Naive thymus-derived CD4-positive, alpha-beta T cell (primary cell): Measurements from ENCODE around the gene SENP1. TPM values are rescaled to one million over a fixed set of nuclear protein-coding genes. Genes with fewer than 3 reads are reported as not detected.

Experiments
- ATAC-seq: fragments of 150-1000 bp; cut with Tn5 transposase; 2 replicates; pipeline ENCODE4 v1.10.0; 2021; ENCODE audit warnings: mild to moderate bottlenecking, moderate library complexity
- CTCF ChIA-PET: fragments of 350-600 bp; sonication (Branson Sonifier 250); formaldehyde crosslinking; loops from one replicate; lab custom pipeline; 2021; ENCODE audit warnings: antibody characterized with exemption; lab: Charles Lee
- POLR2A ChIA-PET: fragments of 350-600 bp; sonication (Branson Sonifier 250); formaldehyde crosslinking; loops from one replicate; lab custom pipeline; 2021; ENCODE audit warnings: antibody characterized with exemption, inconsistent platforms; lab: Charles Lee
- DNase-seq, 9 donors: peaks; one replicate each; pipeline versions ENCODE4 v3.0.0 to v3.0.0-alpha.2; 2020 to 2022; ENCODE audit warnings: mixed read lengths in 1 of 9
- H3K27ac ChIP-seq: one replicate; pipeline ENCODE4 v1.7.0; 2013; ENCODE audit warnings: mild to moderate bottlenecking, low read depth, low read length, moderate library complexity
- H3K27me3 ChIP-seq, 2 donors: one replicate each; pipeline ENCODE4 v1.7.0; 2013; ENCODE audit warnings: low read length in 2 of 2, mild to moderate bottlenecking in 2 of 2, moderate library complexity in 2 of 2; ENCODE audit not compliant: control insufficient read depth in 2 of 2, insufficient read depth in 2 of 2
- H3K36me3 ChIP-seq, 3 experiments: 1 replicate in 2 of 3; 2 replicates in 1 of 3; pipeline ENCODE4 v1.7.0; 2013; ENCODE audit warnings: low read length in 3 of 3, mild to moderate bottlenecking in 3 of 3, moderate library complexity in 1 of 3; ENCODE audit not compliant: insufficient read depth in 3 of 3, control insufficient read depth in 2 of 3
- H3K4me1 ChIP-seq, 2 donors: one replicate each; pipeline ENCODE4 v1.7.0; 2013; ENCODE audit warnings: low read length in 2 of 2, mild to moderate bottlenecking in 2 of 2, moderate library complexity in 1 of 2; ENCODE audit not compliant: control insufficient read depth in 2 of 2, insufficient read depth in 2 of 2
- H3K4me3 ChIP-seq: 2 replicates; pipeline ENCODE4 v1.7.0; 2013; ENCODE audit warnings: mild to moderate bottlenecking, low read length
- H3K9me3 ChIP-seq, 3 experiments: 1 replicate in 2 of 3; 2 replicates in 1 of 3; pipeline ENCODE4 v1.7.0; 2013; ENCODE audit warnings: low read length in 3 of 3; ENCODE audit not compliant: control insufficient read depth in 2 of 3
- H3K27ac Mint-ChIP-seq, 9 donors: one replicate each; pipeline ENCODE4 v1.8.0; 2020 to 2022; ENCODE audit warnings: mixed read lengths in 9 of 9, mild to moderate bottlenecking in 8 of 9, moderate library complexity in 5 of 9, inconsistent platforms in 2 of 9
- H3K27me3 Mint-ChIP-seq, 5 donors: one replicate each; pipeline ENCODE4 v1.8.0; 2021 to 2022; ENCODE audit warnings: mixed read lengths in 5 of 5, mild to moderate bottlenecking in 1 of 5
- H3K36me3 Mint-ChIP-seq, 5 donors: one replicate each; pipeline ENCODE4 v1.8.0; 2020 to 2022; ENCODE audit warnings: mixed read lengths in 5 of 5, mild to moderate bottlenecking in 3 of 5, inconsistent platforms in 1 of 5
- H3K4me1 Mint-ChIP-seq, 7 donors: one replicate each; pipeline ENCODE4 v1.8.0; 2020 to 2022; ENCODE audit warnings: mixed read lengths in 7 of 7, mild to moderate bottlenecking in 3 of 7, inconsistent platforms in 1 of 7
- H3K4me3 Mint-ChIP-seq, 10 donors: one replicate each; pipeline ENCODE4 v1.8.0; 2020 to 2022; ENCODE audit warnings: mild to moderate bottlenecking in 10 of 10, mixed read lengths in 10 of 10, moderate library complexity in 6 of 10, inconsistent platforms in 2 of 10
- H3K9me3 Mint-ChIP-seq, 11 donors: one replicate each; pipeline ENCODE4 v1.8.0; 2020 to 2022; ENCODE audit warnings: mixed read lengths in 11 of 11, mild to moderate bottlenecking in 4 of 11, inconsistent platforms in 1 of 11, moderate library complexity in 1 of 11
- intact Hi-C, 2 donors: fragments of 100-400 bp; cut with micrococcal nuclease; formaldehyde crosslinking; loops; one replicate each; pipeline ENCODE4 v1.15.1; 2023
- polyA plus RNA-seq, 2 donors: library from polyadenylated mRNA; unstranded; fragments of 300-500 nt; fragmentation: Illumina TruSeq; gene quantifications; one replicate each; pipeline ENCODE4 v1.2.3, GENCODE V29; 2021
- total RNA-seq, 6 experiments: library from RNA in 5 of 6; stranded (reverse) in 5 of 6; gene quantifications; 1 replicate in 5 of 6; 2 replicates in 1 of 6; pipeline ENCODE4 v1.2.3 and lab custom pipeline; 2021 to 2026

Gene SENP1
- total and polyA plus RNA-seq, 7 experiments from 2014 or later = 12.0 to 41.9 (median 23.2) TPM

DNA sequence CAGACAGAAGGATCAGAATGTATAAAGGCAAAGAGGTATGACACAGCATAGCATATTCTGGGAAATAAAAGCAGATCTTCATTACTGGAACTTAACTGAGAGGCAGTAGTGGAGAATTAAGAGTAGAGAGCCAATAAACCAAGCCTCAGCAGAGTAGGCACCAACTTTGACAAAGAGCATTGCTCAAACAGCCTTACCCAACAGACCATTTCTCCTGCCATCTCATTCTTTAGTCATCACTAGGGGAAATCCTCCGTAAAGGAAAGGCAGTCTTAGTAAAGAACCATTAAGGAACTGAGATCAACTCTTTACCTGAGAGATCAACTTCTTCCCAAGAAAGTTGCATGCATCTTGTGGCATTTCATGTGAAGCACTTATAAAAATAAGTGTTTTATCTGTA, 36.6 kb downstream of the SENP1 start:
- ChIA-PET POLR2A (interaction anchor here (0.6 to 0.7 kb wide), 2 partner anchors 11 to 565 kb away, joined by 3 read pairs; no protein-coding TSS in a partner anchor), CTCF (interaction anchor here (1.6 kb wide), 1 partner anchor 95 kb away, joined by 5 read pairs; no protein-coding TSS in a partner anchor)
- H3K4me3 ChIP-seq = no peak overlapping the region
- H3K27ac ChIP-seq = no peak overlapping the region
- H3K4me3 Mint-ChIP-seq = no peak overlapping the region
- peaks cover 17 to 63% (median 33%) of the 10 kb centered on the region in 5 donors for H3K36me3 Mint-ChIP-seq
- no peaks in the 10 kb centered on the region for H3K4me1 ChIP-seq
- ATAC-seq (no peak), DNase-seq (no peak)
- H3K27me3 Mint-ChIP-seq = no peaks in the 10 kb centered on the region
- intact Hi-C loops = no loop called here
- peaks cover 16 to 71% (median 22%) of the 10 kb centered on the region in 3 experiments for H3K36me3 ChIP-seq
- H3K9me3 ChIP-seq = no peaks in the 10 kb centered on the region
- H3K4me1 Mint-ChIP-seq = peaks cover 0 to 3% (median 0%) of the 10 kb centered on the region in 7 donors
- peaks cover 0 to 1% (median 0%) of the 10 kb centered on the region in 11 donors for H3K9me3 Mint-ChIP-seq
- no peak overlapping the region for H3K27ac Mint-ChIP-seq
- H3K27me3 ChIP-seq = no peaks in the 10 kb centered on the region

DNA sequence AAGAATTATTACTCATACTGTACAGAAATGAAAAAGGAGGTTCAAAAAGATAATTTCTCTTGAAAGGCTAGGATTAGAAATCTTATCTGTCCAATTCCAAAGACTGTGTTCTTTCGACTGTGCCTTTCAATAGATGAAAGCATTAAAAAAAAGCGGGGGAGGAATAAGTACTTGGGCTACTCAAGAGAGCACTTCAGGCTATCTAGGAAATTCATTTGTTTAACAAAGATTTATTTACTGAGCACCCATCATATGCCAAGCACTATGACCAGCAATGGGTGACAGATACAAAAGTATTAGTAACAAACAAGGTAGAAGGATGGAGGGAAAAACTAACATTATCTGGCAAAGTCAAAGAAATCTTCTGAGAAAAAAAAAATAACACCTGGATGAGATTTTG, 37.4 kb downstream of the SENP1 start:
- Mint-ChIP-seq H3K27me3 (no peaks in the 10 kb centered on the region), H3K27ac (peak overlapping the region in 1 of 9 donors; percentile 12), H3K9me3 (peaks cover 0 to 1% (median 0%) of the 10 kb centered on the region in 11 donors), H3K4me3 (no peak overlapping the region), H3K4me1 (no peaks in the 10 kb centered on the region), H3K36me3 (peaks cover 14 to 67% (median 38%) of the 10 kb centered on the region in 5 donors)
- H3K27ac ChIP-seq = no peak overlapping the region
- H3K36me3 ChIP-seq = peaks cover 8 to 71% (median 18%) of the 10 kb centered on the region in 3 experiments
- H3K9me3 ChIP-seq = no peaks in the 10 kb centered on the region
- H3K27me3 ChIP-seq = no peaks in the 10 kb centered on the region
- CTCF ChIA-PET = no interaction called here
- no peaks in the 10 kb centered on the region for H3K4me1 ChIP-seq
- H3K4me3 ChIP-seq = no peak overlapping the region
- DNase-seq = no peak
- POLR2A ChIA-PET = no interaction called here
- intact Hi-C loops = no loop called here
- no peak for ATAC-seq

DNA sequence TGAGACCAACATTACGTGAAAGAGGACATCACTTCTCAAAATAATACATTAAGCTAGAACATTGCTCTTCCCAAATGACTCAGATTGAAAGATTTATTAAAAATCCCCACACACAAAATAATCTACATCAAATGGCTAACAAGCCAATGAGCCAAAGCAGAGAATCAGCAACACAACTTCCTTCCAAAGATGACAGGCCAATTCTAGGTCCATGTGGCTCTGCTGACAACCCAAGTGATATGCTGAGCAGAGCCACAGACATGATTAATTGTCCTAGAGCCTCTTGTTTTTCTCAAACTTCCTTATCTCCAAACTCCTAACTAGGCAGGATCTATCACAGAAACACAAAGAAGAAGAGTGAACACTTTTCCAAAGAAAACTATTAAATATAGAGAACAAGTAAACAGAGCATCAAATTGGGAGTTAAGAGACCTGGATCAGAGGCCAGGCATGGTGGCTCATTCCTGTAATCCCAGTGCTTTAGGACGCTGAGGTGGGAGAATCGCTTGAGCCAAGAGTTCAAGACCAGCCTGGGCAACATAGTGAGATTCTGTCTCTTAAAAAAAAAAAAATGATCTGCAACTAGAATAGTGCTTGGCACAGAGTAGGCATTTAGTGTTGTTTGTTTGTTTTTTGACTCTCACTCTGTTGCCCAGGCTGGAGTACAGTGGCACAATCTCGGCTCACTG, 38.5 kb downstream of the SENP1 start:
- H3K4me1 Mint-ChIP-seq = no peaks in the 10 kb centered on the region
- no peaks in the 10 kb centered on the region for H3K9me3 ChIP-seq
- H3K4me3 Mint-ChIP-seq = no peak overlapping the region
- peaks cover 0 to 1% (median 0%) of the 10 kb centered on the region in 11 donors for H3K9me3 Mint-ChIP-seq
- no peak overlapping the region for H3K4me3 ChIP-seq
- ATAC-seq (no peak), DNase-seq (no peak)
- peaks cover 13 to 72% (median 26%) of the 10 kb centered on the region in 3 experiments for H3K36me3 ChIP-seq
- H3K27me3 ChIP-seq = no peaks in the 10 kb centered on the region
- peaks cover 9 to 65% (median 41%) of the 10 kb centered on the region in 5 donors for H3K36me3 Mint-ChIP-seq
- H3K4me1 ChIP-seq = no peaks in the 10 kb centered on the region
- peak overlapping the region in 2 of 9 donors; percentile 23 to 77 for H3K27ac Mint-ChIP-seq
- H3K27ac ChIP-seq = no peak overlapping the region
- H3K27me3 Mint-ChIP-seq = no peaks in the 10 kb centered on the region
- intact Hi-C loops = no loop called here
- ChIA-PET CTCF (no interaction called here), POLR2A (interaction anchor here (0.6 kb wide), 1 partner anchor 973 kb away, joined by 3 read pairs; no protein-coding TSS in a partner anchor)

DNA sequence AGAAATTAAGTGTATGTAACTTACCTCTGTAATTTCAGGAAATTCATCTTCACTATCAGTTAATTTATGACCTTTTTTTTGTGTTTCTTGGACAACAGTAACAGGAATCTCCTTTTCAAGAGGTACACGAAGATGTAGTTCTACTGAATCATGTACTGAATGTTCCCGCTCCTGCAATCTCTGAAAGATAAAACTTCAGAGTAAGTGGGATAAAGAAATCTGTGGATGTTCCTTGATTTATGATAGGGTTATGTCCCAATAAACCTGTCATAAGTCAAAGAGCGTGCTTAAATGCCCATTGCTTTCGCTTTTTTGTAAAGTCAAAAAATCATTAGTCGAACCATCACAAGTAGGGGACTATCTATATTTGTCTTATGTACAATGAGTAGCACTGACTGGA, 40.8 kb downstream of the SENP1 start:
- POLR2A ChIA-PET = no interaction called here
- DNase-seq = no peak
- intact Hi-C loops = no loop called here

DNA sequence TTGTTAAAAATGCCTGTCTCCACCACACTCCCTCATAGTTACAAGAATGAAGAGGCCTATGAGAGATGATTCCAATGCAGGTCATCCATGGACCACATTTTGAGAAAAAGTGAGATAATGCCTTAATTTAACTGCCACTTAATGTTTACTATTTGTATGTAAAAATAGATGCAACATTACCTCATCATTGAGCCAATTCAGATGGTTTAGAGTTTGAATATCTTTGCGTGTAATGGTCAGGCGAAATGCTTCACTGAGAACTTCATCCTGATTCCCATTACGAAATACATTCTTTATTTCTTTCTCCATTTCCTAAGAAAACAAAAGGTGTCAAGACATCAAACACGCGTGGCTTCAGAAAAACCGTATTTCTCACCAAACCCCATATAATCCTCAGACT, 42.3 kb downstream of the SENP1 start:
- H3K27ac Mint-ChIP-seq = no peak overlapping the region
- peaks cover 23 to 83% (median 62%) of the 10 kb centered on the region in 5 donors for H3K36me3 Mint-ChIP-seq
- intact Hi-C loops = no loop called here
- Histone ChIP-seq H3K27me3 (no peaks in the 10 kb centered on the region), H3K36me3 (peaks cover 25 to 82% (median 33%) of the 10 kb centered on the region in 3 experiments), H3K4me1 (no peaks in the 10 kb centered on the region), H3K27ac (no peak overlapping the region), H3K9me3 (no peaks in the 10 kb centered on the region), H3K4me3 (no peak overlapping the region)
- ChIA-PET POLR2A (no interaction called here), CTCF (no interaction called here)
- ATAC-seq (no peak), DNase-seq (no peak)
- H3K27me3 Mint-ChIP-seq = no peaks in the 10 kb centered on the region
- no peak overlapping the region for H3K4me3 Mint-ChIP-seq
- peaks cover 0 to 15% (median 3%) of the 10 kb centered on the region in 11 donors for H3K9me3 Mint-ChIP-seq
- peaks cover 0 to 2% (median 0%) of the 10 kb centered on the region in 7 donors for H3K4me1 Mint-ChIP-seq

More for the DNA sequence above, 40.8 kb downstream of the SENP1 start:
- Histone ChIP-seq H3K27me3 (no peaks in the 10 kb centered on the region), H3K9me3 (no peaks in the 10 kb centered on the region), H3K4me3 (no peak overlapping the region), H3K4me1 (no peaks in the 10 kb centered on the region), H3K36me3 (peaks cover 25 to 77% (median 33%) of the 10 kb centered on the region in 3 experiments), H3K27ac (no peak overlapping the region)
- Mint-ChIP-seq H3K9me3 (peaks cover 0 to 5% (median 0%) of the 10 kb centered on the region in 11 donors), H3K27ac (no peak overlapping the region), H3K4me1 (peaks cover 0 to 2% (median 0%) of the 10 kb centered on the region in 7 donors), H3K4me3 (no peak overlapping the region), H3K27me3 (no peaks in the 10 kb centered on the region), H3K36me3 (peaks cover 10 to 79% (median 50%) of the 10 kb centered on the region in 5 donors)
- no peak for ATAC-seq
- CTCF ChIA-PET = no interaction called here

DNA sequence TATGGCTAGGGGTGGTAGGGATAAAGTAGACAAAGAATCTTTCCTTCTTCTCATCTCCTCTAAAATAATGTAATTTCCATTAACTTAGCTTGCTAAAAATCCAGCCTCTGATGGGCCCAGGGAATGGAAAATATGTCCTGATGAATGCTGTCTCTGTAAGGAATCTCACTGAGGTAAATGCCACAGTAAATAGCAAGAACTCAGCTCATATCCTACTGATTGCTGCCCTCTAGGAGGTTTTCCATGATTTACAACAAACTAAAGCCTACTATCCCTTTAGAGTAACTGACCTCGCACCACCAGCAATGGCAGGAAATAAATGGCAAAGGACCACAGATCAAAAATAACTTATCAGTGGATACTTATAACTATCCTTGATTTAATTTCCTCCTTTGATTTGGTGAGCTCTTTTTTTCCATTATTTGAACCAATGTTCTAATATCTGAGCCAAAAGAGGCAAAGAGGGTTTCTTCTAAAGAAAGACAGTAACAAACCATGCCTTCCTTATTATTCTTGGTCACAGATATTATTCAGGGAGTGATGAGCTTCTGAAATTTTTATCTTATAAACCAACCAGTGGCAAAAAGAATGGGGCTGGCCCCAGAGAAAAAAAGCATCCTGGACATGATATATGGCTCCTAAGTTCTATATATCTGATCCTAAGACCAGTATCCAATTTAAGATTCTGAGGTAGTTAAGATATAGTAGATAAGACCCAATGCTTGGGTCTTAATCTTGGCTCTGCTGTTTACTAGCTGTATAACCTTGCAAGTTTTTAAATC, 43.8 kb downstream of the SENP1 start:
- no peaks in the 10 kb centered on the region for H3K27me3 Mint-ChIP-seq
- Histone ChIP-seq H3K4me3 (no peak overlapping the region), H3K36me3 (peaks cover 20 to 68% (median 33%) of the 10 kb centered on the region in 3 experiments), H3K27ac (no peak overlapping the region), H3K27me3 (no peaks in the 10 kb centered on the region), H3K4me1 (no peaks in the 10 kb centered on the region), H3K9me3 (no peaks in the 10 kb centered on the region)
- peaks cover 0 to 2% (median 0%) of the 10 kb centered on the region in 7 donors for H3K4me1 Mint-ChIP-seq
- peaks cover 21 to 81% (median 62%) of the 10 kb centered on the region in 5 donors for H3K36me3 Mint-ChIP-seq
- DNase-seq = no peak
- ChIA-PET CTCF (interaction anchor here (0.5 to 0.7 kb wide), 2 partner anchors 9 to 470 kb away, joined by 4 to 6 read pairs; no protein-coding TSS in a partner anchor), POLR2A (no interaction called here)
- no peak for ATAC-seq
- H3K27ac Mint-ChIP-seq = no peak overlapping the region
- H3K4me3 Mint-ChIP-seq = no peak overlapping the region
- intact Hi-C loops = no loop called here
- peaks cover 0 to 15% (median 3%) of the 10 kb centered on the region in 11 donors for H3K9me3 Mint-ChIP-seq
